NCI-H226 (cell line): ENCODE data around the gene SIAH2.
A peak's percentile ranks its signal among the peaks of the same experiment; 100 is the strongest.
"Not testable (repeated sequence)": the region's sequence is repeated elsewhere in the genome, so short reads cannot be mapped to it uniquely, and the experiment has no call there.

Experiments
- DNase-seq: peaks from one replicate; pipeline ENCODE4 v3.0.0-alpha.2; 2015

SIAH2 gene, protein sequence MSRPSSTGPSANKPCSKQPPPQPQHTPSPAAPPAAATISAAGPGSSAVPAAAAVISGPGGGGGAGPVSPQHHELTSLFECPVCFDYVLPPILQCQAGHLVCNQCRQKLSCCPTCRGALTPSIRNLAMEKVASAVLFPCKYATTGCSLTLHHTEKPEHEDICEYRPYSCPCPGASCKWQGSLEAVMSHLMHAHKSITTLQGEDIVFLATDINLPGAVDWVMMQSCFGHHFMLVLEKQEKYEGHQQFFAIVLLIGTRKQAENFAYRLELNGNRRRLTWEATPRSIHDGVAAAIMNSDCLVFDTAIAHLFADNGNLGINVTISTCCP

DNA sequence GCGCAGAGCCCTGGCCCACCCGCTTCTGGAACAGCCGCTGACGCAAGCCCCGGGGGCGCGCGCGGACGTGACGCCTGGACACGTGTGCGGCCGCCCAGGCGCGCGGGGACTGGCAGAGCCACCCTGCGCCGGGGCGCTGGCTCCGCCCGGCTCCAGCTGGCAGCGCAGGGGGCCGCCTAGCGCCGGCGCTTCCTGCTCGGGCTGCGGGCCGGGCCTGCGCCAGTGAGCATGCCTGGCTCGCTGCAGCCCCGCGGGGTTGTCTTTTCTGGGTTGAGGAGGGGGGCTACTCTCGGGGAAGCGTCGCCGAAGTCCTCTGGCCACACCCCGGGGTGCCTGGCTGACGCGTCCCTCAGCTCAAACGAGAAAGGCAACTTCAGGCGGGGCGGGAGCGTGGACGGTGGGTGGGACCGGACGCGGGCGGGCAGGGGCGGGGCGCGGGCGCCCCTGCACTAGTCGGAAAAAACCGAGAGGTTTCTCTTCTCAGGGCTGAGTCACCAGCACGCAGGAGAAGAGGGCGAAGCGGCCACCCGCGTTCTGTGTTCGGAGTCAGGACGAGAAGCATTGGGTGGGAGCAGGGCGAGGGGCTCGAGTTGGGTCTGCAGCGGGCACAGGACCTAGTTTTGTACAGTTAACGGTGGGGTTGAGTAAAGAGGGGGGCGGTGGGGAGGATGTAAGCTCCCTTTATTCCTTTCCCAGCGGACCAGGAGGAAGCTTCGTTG lies at the start of gene SIAH2:
TSS of gene SIAH2 (minus strand) at position 48 of the 719 bp plus-strand sequence. CDS start 320 bp downstream, outside the sequence.
- DNase-seq: peak; percentile 95

DNA sequence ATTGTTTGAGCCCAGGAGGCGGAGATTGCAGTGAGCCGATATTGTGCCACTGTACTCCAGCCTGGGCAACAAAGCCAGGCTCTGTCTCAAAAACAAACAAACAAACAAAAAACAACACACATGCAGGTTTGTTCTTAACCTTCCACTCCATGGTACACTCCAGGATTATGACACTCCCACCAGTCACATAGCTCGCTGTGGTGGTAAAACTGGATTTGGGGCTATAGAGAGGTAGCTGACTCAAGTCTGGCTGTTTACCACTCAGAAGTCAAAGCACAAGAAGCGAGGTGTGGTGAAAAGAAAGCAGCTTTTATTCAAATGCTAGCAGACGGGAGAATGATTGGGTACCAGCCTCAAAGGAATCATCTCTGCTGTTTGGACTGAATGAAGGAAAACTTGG lies 49.0 kb upstream of the SIAH2 start:
- no peak for DNase-seq

DNA sequence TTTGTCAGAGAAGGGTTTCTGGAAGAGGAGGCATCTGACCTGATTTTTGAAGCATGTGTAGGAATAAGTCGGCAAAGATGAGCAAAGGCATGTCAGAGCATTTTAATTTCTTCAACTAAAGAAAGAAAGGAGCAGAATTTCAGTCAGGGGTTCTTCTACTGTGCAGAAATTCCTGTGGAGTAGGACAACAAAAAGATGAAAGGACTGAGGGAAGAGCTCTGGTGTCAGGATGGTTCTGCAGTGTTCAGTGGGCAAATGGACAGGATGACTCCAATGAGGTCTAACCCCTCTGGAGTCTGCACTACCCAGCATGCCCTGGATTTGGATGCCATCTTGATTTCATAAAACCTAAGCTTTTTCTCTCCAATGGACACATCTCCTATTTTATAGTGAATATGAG lies 47.7 kb upstream of the SIAH2 start:
- no peak for DNase-seq

DNA sequence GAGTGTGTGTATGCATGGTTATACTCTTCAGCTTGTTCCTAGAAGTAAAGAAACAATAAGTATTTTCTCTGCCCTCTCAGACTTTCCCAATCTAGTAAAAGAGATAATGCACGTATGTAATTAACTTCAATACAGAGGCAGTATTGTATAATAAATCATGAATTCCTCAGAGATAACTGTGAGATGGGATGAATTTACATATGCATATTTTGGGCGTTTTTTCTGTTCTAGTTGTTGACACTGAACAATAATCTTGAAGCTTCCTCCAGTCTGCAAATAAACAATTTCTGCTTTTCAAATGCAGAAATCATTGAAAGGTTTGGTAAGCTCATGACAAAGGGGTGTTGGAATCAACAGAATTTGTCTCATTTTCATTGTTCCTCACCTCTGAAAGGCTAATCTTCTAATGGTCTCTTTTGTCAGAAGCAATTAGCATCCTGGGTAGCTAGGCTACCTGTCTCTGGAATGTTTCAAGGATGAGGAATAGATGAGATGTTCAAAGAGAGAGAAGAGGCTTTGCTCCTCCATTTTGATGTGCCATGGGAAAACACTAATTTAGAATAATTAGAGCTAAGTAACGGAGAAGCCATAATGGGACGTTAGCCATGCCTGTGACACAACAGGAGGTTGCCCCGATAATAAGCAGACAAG lies 43.3 kb upstream of the SIAH2 start:
- DNase-seq: no peak

DNA sequence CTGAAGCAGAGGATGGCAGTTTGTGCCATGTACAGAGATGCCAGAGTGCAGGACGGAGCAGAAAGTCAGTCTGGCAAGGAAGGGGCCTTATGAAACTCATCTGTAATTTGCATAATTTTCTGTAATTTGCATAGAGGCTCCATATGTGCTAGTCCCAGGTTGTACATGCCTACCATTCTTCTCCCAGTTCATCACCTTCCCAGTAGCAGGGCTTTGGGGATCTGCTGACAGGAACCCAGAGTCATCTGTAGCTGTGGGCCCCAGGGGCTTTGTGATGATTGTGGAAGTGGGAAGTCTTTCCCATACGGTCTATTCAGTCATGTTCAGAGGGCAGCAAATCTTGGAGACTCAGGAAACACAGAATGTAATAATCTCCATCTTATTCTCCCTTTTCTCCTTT lies 42.4 kb upstream of the SIAH2 start:
- DNase-seq: no peak

DNA sequence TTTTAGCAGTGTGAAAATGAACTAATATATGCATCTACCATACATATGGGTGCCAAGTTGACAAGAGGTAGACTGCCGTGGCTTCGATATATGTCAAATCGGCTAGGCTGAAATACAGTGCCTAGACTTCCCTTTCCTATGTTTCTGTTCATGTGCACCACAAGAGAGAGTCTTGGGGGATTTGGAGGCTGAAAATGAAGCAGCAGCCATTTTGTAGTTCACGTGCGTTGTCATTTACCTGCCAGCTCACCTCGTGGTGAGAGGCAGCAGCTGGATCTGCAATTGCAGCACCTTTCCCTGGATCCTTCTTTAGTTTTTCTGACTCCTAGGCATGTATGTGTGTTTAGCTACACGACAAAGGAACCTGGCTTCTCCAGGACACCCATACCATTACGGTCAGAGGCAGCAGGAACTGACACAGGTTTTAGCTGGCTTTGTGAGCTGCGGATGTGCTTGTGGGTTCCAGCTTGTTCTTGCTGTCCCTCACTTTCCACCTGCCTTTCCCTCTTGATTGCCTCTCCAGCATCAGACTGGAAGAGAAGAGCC lies 40.5 kb upstream of the SIAH2 start:
- DNase-seq: no peak

DNA sequence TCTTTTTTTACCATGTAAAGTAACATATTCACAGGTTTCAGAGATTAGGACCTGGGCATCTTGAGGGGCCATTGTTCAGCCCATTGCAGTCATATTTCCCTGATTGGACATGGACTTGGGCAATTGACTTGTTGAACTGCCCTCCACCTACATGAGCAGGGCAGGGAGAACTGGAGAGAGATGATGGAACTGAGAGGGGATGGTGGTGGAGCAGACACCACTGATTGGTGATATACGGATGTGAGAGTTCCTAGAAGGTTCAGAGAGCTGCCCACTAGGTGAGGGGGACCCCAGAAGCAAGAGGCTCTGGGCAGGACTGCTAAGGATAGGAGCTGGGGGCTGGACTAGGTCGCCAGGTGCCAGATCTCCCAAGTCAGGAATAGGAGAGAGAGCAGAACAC lies 37.8 kb upstream of the SIAH2 start:
- DNase-seq: no peak

DNA sequence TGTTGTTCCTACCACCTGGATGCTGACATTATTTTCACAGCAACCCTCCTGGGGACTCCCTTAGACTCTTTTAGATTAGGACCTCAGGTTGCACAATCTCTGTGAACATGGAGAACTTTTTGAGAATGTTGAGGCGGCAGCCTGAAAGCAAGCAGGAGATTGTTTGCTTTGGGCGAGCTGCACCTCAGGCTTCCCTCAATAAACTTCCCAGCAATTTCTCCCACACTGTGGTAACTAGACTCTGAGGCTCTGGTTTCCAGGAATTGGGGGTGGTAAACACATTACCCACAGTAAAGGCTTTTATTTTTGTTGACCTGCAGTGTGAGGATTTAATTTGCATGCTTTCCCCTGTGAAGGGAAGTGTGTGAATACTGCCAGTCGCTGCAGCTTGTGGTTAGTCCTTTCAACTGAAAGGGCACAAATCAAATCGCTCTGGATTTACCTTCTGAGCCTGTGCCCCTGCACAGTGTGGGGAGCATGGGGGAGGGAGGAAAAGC lies 35.2 kb upstream of the SIAH2 start:
- no peak for DNase-seq

DNA sequence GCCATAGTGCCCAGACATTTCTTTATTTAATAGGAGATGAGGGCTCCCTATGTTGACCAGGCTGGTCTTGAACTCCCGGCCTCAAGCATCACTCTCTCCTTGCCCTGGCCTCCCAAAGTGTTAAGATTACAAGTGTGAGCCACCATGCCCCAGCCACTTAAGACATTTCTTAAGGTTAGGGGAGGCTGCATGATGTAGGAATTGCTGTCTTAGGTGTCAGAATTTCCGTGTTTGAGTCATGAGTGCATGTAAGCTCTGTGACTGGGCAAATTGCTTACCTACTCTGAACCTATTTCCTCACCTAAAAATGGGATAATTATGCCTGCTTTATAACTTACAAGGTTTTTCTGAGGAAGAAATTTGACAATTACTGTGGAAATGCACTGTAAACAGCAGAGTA lies 34.2 kb upstream of the SIAH2 start:
- no peak for DNase-seq

DNA sequence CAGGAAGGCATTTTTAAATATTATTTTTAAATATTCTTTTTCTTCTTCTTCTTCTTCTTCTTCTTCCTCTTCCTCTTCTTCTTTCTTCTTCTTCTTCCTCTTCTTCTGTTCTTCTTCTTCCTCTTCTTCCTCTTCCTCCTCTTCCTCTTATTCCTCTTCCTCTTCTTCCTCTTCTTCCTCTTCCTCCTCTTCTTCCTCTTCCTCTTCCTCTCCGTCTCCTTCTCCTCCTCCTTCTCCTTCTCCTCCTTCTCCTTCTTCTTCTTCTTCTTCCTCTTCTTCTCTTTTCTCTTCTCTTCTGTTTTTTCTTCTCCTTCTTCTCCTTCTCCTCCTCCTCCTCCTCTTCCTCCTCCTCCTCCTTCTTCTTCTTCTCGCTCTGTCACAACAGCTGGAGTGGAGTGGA lies 33.6 kb upstream of the SIAH2 start:
- DNase-seq: not testable (repeated sequence)

DNA sequence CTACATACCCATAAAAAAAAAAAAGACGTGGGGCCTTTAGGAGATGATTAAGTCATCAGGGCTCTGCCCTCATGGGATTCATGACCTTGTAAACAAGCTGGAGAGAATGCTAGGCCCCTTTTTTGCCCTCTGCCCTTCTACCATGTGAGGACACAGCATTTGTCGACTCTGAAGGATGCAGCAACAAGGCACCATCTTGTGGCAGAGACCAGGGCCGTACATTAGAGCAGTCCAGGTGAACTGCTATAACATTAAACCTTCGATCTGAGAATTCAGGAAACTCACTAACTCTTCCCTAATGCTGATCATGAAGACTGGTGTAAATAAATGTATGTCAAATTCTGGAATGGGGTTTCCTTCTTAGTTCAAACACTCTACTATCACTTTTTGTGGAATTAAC lies 30.7 kb upstream of the SIAH2 start:
- no peak for DNase-seq

DNA sequence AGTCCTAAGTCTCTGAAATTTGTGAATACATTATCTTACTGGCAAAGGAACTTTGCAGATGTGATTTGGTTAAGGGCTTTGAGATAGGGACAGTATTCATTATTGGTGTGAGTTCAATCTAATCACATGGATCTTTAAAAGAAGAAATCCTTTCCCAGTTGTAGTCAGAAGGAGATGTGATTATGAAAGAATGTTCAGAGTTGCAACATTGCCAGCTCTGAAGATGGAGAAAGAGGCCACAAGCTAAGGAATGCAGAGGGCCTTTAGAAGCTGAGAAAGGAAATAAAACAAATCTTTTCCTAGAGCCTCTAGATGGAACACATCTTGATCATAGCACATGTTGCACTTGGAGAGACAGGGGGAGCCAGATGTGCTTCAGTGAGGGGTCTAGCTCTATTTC lies 27.7 kb upstream of the SIAH2 start:
- no peak for DNase-seq

DNA sequence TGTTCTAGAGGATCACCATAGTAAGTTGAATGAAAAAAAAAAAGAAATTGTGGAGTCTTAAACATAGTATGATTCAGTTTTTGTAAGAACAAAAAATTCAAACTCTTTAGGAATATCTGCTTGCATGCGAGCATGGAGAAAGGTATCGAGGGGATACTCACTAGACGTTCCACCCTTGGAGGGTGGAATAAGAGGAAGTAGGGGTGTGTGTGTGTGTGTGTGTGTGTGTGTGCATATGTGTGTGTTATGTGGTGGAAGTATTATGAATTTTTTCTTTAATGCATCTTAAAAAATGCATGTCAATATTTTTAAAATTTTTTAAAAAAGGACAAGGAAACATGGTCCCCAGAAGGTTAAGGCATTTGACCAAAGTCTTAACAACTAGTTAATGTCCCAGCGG lies 26.5 kb upstream of the SIAH2 start:
- DNase-seq: no peak

DNA sequence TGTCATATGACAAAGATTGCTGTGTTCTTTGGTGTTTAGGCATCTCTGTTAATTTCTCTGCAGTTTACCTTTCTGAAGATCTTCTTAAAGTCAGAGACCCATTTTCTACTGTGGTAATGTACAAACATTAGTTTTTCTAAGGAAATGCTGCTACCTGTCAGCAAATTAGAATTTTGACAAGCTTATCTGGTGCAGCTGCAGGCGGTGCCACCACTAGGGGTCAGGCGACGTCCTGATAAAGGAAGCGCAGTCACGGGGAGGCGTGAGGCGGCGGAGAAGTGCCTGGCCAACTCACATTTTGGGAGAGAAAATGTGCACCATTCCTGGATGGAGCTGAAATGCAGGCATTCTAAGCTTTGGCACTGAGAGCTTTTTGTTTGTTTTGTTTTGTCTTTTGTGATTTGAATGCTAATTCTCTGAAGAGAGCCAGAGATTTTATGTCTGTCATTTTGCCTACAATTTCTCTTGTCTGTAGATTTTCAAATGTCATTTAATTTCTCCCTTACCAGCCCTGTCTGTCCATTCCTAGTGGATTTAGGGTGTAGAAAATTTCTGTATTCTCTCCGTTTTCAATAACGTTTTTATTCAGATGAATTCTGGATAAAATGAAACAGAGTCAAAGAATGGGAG lies 24.9 kb upstream of the SIAH2 start:
- no peak for DNase-seq

DNA sequence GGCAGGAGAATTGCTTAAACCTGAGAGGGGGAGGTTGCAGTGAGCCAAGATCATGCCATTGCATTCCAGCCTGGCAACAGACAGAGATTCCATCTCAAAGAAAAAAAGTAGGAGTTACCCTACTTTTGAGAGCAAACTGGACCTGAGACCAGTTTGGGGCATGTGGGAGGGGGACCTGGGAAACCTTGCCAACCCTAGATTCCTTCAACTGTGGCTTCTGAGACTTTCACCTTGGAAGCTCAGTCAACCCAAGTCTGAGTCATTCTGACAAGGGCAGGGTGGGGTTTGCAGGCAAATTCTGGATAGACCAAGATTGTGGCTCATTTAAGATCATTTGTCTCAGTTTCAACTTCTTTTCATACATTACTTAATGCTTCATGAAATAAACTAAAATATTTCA lies 23.8 kb upstream of the SIAH2 start:
- DNase-seq: peak; percentile 96

DNA sequence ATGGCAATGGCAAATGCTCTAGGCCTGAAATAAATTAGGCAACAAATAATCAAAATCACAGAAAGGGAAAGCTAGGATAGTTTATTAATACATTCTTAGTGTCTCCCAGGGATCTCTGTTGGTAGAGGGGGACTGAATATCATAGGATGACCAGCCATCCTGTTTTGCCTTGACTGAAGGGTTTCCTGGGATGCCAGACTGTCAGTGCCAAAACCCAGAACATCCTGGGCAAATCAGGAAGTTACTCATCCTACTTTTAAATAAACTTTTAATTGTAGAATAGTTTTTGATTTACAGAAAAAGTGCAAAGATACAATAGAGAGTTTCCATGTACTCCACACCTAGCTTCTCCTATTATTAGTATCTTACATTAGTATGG lies 21.8 kb upstream of the SIAH2 start:
- DNase-seq: no peak

DNA sequence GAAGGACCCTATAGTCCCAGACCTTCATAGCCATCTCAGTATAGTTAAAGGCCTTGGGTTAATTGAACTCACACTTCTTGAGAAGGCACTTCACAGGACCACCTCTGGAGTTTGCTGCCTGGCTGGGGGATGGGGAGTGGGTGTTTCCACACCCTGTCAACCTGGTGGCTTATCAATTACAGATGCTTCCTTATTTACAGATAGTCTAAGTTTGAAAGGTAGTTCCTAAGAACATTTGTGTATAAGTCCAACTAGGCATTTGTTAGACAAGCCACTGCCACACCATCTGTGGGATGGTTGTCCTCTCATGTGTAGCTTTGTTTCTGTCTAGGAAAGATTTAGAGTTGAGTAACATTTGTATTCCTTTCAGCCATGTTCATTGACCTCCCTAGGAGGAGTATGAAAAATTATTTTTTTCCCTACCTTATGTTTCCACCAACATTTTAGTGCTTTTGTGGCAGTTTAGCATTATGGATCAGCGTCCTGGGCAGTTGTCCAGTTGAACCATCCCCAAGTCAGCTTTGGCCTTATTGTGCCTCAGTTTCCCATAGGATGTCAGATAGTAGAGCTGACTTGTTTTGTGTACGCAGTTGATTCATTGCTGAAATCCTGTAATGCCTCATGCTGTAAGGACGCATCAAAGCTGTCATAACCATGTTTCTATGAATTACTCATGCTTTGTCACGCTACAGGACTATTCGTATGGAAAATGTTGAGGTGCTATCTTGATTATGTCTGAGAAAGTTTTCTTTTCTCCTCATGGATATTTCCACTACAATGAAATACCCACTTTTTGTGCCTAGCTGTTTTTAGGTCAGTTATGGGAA lies 21.2 kb upstream of the SIAH2 start:
- no peak for DNase-seq

DNA sequence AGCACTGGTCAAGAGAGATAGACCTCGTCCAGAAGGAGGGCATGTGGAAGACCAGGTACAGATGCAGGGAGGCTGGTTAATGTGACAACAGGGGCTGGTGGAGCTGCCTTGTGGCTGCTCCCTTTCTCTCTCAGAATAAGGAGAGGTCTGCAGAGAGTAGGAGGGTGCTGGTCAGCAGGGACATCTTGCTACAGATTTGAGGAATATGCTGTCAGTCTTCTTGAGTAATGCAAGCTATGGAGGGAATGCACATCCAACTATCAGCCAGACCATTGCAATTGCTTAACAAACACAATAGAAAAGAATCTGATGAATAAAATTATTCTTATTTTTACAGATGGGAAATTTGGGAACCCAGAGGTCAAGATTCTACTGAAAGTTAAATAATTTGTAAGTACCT lies 20.3 kb upstream of the SIAH2 start:
- DNase-seq: peak; percentile 21

DNA sequence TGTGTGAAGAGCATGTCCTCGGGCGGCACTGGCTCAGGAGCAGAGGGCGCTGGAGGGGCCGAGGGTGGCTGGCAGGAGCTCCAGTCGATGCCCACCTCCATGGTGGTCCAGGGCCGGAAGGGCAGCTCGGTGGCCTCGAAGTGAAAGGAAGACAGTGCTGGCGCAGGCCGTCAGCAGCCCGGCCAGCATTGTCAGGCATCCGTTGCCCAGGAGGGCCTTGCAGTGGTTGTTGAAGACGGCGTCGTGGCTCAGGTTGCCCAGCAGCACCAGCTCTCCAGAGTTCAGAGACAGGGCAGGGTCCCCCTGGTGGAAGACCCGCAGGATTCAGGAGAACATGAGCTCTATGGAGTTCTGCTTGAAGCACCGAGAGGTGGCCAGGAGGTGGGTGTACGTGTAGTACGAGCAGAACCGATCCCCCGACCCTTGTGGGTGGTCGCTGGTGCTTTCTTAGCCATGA lies 16.5 kb upstream of the SIAH2 start:
- DNase-seq: no peak

DNA sequence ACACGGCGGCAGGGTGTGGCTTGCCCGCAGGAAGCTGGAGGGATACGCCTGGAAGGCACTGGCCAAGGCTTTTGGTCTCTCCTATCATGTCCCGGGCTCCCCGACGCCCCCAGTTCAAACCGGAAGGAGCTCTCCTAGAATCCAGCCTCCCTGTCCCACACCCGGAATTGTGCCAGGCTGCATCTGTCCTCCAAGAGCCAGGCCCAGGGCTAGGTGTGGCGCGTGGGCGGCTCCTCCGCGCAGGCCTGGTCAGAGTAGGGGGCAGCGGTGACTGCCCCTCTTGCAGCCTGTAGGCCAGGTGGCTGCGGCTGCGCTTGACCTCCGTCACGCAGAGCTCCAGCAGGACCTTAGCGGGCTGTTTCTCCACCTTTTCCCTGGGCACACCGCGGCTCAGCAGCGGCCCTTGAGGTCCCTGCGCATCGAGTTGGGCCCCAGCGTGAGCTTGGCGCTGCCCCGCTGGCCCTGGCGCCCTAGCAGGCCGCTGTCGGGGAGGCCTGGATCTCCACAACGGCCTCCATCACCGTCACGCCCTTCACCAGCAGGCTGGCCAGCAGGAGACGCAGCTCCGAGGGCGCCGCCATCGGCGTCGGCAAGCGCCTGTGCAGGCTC lies 15.9 kb upstream of the SIAH2 start:
- no peak for DNase-seq

DNA sequence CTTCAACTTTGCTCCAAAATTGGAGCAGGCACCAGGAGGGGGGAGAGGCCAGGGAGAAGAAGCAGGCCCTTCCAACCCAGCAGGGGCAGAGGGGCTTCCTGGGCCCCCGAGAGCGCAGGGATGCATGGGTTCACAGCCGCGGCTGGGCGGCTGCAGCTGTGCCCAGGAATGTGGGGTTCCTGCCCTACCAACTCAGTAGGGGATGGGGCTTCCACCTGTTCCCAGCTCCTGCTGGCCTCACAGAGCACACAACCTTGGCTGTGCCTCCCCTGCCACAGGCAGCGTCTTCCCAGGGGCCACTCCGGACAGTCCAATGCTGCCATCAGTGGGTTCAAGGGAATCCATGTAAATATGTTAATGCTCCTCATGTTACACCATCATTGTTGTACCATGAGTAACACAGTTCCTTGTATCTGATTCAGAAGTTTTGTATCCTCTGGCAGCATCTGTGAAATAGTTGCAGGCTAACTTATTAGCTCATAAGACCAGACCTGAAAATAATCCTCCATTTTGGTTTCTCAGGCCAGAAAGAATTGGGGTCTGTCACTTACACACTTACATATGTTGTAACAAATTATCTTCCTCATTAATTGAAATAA lies 12.1 kb upstream of the SIAH2 start:
- peak; percentile 38 for DNase-seq
